ENCODE data around the gene TRNAU1AP.

DNA sequence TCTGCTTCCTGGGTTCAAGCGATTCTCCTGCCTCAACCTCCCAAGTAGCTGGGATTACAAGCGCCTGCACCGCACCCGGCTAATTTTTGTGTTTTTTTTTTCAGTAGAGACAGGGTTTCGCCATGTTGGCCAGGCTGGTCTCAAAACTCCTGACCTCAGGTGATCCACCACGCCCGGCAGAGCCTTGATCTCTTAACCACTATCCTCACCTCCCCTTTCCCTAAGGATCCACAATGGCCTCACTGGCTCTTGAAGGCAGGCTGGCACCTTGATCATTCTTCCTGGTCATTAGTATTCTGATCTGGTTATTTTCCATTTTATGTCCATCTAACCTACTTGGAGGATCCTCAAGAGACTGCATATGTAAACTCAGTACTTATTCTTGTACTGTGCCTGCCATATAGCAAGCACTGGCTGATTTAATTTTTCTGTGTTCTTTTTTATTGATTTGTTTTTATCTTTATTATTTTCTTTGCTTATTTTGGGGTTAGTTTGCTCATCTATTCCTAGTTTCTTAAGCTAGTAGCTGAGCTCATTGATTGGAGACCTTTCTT, 40.8 kb upstream of the TRNAU1AP start:
- TF ChIP-seq POLR2A (IDR thresholded peaks at IDR 0.05), result no peak
- TF ChIP-seq, protein P1, sequence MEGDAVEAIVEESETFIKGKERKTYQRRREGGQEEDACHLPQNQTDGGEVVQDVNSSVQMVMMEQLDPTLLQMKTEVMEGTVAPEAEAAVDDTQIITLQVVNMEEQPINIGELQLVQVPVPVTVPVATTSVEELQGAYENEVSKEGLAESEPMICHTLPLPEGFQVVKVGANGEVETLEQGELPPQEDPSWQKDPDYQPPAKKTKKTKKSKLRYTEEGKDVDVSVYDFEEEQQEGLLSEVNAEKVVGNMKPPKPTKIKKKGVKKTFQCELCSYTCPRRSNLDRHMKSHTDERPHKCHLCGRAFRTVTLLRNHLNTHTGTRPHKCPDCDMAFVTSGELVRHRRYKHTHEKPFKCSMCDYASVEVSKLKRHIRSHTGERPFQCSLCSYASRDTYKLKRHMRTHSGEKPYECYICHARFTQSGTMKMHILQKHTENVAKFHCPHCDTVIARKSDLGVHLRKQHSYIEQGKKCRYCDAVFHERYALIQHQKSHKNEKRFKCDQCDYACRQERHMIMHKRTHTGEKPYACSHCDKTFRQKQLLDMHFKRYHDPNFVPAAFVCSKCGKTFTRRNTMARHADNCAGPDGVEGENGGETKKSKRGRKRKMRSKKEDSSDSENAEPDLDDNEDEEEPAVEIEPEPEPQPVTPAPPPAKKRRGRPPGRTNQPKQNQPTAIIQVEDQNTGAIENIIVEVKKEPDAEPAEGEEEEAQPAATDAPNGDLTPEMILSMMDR (IDR thresholded peaks at IDR 0.05), result no peak
